Adrenal gland (tissue), 12 donors: ENCODE results near the gene TRPM4. TPM values are rescaled to one million over a fixed set of nuclear protein-coding genes. Genes with fewer than 3 reads are reported as not detected.
A peak's percentile ranks its signal among the peaks of the same experiment; 100 is the strongest.

ENCODE experiments used
- DNase-seq, 7 donors: peaks; one replicate each; pipeline ENCODE4 v3.0.0-alpha.2; 2019 to 2020
- H3K27ac ChIP-seq, 5 donors: fragments of 200-600 bp; sonication (generic) in 4 of 5; 1 replicate in 3 of 5; 2 replicates in 2 of 5; pipeline versions ENCODE4 v1.5.1 to v1.8.0; 2016 to 2020; ENCODE audit warnings: mild to moderate bottlenecking in 1 of 5
- H3K27me3 ChIP-seq: fragments of 200-600 bp; 2 replicates; pipeline ENCODE4 v1.8.0; 2021
- H3K36me3 ChIP-seq, 2 donors: fragments of 200-600 bp; replicated peaks in 1 of 2; 1 replicate in 1 of 2; 2 replicates in 1 of 2; pipeline versions ENCODE4 v1.5.1 to v1.8.0; 2018 to 2022
- H3K4me1 ChIP-seq, 2 donors: fragments of 200-600 bp; replicated peaks in 1 of 2; 1 replicate in 1 of 2; 2 replicates in 1 of 2; pipeline versions ENCODE4 v1.5.1 to v1.8.0; 2018 to 2021
- H3K4me3 ChIP-seq, 4 donors: fragments of 200-600 bp; sonication (generic) in 3 of 4; one replicate each; pipeline ENCODE4 v1.5.1; 2016 to 2018
- H3K9me3 ChIP-seq, 3 donors: fragments of 200-600 bp; sonication (generic) in 1 of 3; replicated peaks in 1 of 3; 1 replicate in 2 of 3; 2 replicates in 1 of 3; pipeline versions ENCODE4 v1.5.1 to v1.8.0; 2016 to 2021
- POLR2A ChIP-seq, 2 donors: fragments of 450-650 bp; IDR thresholded peaks; one replicate each; pipeline ENCODE4 v1.6.1; 2017; ENCODE audit warnings: antibody characterized with exemption in 2 of 2, mild to moderate bottlenecking in 2 of 2, moderate library complexity in 1 of 2
- WGBS, 4 donors: extraction: QIAGEN DNeasy Blood & Tissue Kit in 2 of 4; methylation state at CpG; one replicate each; pipeline versions ENCODE4 v1.1.5 to v1.1.7; 2013 to 2017; 5-methylcytosine and 5-hydroxymethylcytosine counted together
- intact Hi-C, 2 donors: fragments of 100-400 bp; cut with DNase I; formaldehyde crosslinking; loops; one replicate each; pipeline versions ENCODE4 v1.14.1 to v1.15.0; 2022 to 2023
- polyA plus RNA-seq, 3 donors: library from polyadenylated mRNA; stranded (reverse); fragments of 200-250 nt in 2 of 3; fragments of 350-450 nt in 1 of 3; fragmentation: Illumina TruSeq in 1 of 3; extraction: RNeasy Lipid Tissue Mini Kit (QIAGEN cat#74804) in 1 of 3; gene quantifications; one replicate each; pipeline ENCODE4 v1.2.3, GENCODE V29; 2013 to 2014
- total RNA-seq, 9 donors: library from RNA; depleted of rRNA in 4 of 9; stranded (reverse); fragments of >200 nt in 4 of 9; fragments of 120-200 nt in 1 of 9; fragmentation: NEBNext Ultra II Directional in 1 of 9; extraction: Animal tissue kit (Norgen Biotek cat#: 25700) in 1 of 9; gene quantifications; one replicate each; pipeline versions ENCODE4 v1.1.0 to v1.2.4, GENCODE V29; 2013 to 2023
- TF ChIP-seq, protein P1 (sequence below), 6 experiments: fragments of 450-650 bp in 4 of 6; fragments of 200-600 bp in 2 of 6; sonication (generic) in 1 of 6; IDR thresholded peaks; 1 replicate in 5 of 6; 2 replicates in 1 of 6; pipeline versions ENCODE4 v1.5.1 to v1.8.0; 2016 to 2021; ENCODE audit warnings: antibody characterized with exemption in 6 of 6, mild to moderate bottlenecking in 2 of 6, moderate library complexity in 1 of 6
- donor health status: healthy with polysubstance abuse.
- donor health status: Bipolar disorder and iron deficiency.
- donor health status: DM: yes; HTN: yes; CAD: no.
- donor health status: DM: no; HTN: no; CAD: no.
- donor health status: DM: no; HTN: no; CAD: no.
- donor health status: DM: yes; HTN: yes; CAD: no.

Gene TRPM4
- total and polyA plus RNA-seq, 12 donors = 4.2 to 56.3 (median 15.7) TPM

DNA sequence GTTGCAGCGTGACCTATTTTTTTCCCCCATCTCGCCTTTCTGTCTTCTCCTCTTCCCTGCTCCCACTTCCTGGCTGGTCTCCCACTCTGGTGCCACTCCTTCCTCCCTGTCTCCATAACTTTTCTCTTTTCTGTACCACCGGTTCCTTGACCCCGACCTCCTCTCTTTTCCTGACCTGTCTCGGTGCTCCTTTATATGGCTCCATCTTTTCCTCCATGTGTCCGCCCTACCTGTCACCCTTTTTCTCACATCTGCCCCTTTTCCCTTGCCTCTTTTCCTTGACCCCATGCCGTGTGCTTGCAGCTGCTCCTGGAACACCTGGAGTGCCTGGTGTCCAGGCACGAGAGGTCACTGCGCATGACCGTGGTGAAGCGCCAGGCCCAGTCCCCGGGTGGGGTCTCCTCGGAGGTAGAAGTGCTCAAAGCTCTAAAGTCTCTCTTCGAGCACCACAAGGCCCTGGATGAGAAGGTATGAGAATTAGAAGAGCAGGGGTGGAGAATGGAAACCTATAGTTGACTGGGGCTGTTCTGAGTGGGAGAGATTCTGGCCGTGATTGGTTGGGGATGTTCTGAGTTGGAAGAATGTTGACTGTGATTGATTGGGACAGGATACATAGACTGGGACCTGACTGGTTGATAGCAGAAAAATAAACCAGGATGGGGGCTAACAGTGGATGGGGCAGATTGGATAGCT is 28.9 kb upstream of the TRPM4 start:
- 39 to 59% (median 50%) methylated on average over 15 of the region's 15 CpGs for WGBS, 4 donors
- Histone ChIP-seq H3K36me3 (no peaks in the 10 kb centered on the region), H3K4me3 (peak overlapping the region in 1 of 4 donors; percentile 14), H3K27ac (peak overlapping the region in 3 of 5 donors; percentile 43 to 45 (median 44)), H3K4me1 (peaks cover 0 to 14% of the 10 kb centered on the region in 2 donors), H3K27me3 (no peaks in the 10 kb centered on the region), H3K9me3 (no peaks in the 10 kb centered on the region)
- intact Hi-C loops = no loop called here
- TF ChIP-seq POLR2A (IDR thresholded peaks at IDR 0.05) = no peak
- TF ChIP-seq, protein P1, sequence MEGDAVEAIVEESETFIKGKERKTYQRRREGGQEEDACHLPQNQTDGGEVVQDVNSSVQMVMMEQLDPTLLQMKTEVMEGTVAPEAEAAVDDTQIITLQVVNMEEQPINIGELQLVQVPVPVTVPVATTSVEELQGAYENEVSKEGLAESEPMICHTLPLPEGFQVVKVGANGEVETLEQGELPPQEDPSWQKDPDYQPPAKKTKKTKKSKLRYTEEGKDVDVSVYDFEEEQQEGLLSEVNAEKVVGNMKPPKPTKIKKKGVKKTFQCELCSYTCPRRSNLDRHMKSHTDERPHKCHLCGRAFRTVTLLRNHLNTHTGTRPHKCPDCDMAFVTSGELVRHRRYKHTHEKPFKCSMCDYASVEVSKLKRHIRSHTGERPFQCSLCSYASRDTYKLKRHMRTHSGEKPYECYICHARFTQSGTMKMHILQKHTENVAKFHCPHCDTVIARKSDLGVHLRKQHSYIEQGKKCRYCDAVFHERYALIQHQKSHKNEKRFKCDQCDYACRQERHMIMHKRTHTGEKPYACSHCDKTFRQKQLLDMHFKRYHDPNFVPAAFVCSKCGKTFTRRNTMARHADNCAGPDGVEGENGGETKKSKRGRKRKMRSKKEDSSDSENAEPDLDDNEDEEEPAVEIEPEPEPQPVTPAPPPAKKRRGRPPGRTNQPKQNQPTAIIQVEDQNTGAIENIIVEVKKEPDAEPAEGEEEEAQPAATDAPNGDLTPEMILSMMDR (IDR thresholded peaks at IDR 0.05) = no peak
- DNase-seq = no peak

DNA sequence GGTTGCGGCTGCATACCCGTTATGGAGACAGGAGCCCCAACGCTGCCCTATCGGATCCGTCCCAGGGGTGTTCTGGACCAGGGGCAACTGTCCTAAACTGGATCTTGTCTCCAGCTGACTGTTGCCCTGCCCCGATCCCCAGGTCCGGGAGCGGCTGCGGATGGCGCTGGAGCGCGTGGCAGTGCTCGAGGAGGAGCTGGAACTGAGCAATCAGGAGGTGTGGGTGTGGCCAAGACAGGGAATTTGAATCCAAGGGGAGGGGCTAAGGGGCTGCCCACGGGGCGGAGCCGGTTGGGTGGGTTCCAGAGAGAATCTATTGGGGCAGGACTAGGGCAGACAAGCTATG is 28.4 kb upstream of the TRPM4 start:
- TF ChIP-seq, protein P1 (IDR thresholded peaks at IDR 0.05) = no peak
- TF ChIP-seq POLR2A (IDR thresholded peaks at IDR 0.05) = no peak
- WGBS, 4 donors = 35 to 76% (median 69%) methylated on average over 5 to 16 of the region's 16 CpGs
- intact Hi-C loops = no loop called here
- Histone ChIP-seq H3K27ac (no peak overlapping the region), H3K9me3 (no peaks in the 10 kb centered on the region), H3K36me3 (no peaks in the 10 kb centered on the region), H3K4me3 (no peak overlapping the region), H3K4me1 (peaks cover 0 to 19% of the 10 kb centered on the region in 2 donors), H3K27me3 (no peaks in the 10 kb centered on the region)
- peak in 1 of 7 donors; percentile 51 for DNase-seq

DNA sequence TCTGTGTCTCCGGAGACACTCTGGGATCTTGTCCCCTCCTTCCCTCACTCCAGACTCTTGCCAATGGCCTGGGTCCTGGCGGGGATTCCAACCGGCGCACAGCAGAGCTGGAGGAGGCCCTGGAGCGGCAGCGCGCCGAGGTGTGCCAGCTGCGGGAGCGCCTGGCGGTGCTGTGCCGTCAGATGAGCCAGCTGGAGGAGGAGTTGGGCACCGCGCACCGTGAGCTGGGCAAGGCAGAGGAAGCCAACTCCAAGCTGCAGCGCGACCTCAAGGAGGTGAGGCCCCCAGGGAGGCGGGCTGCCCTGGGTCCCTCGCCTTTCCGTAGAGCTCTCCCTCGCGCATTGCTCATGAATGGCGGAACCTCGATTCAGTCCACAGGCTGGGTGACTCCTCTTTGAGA is 27.3 kb upstream of the TRPM4 start:
- peaks cover 0 to 20% of the 10 kb centered on the region in 2 donors for H3K4me1 ChIP-seq
- 94 to 96% (median 94%) methylated on average over 24 of the region's 24 CpGs for WGBS, 4 donors

DNA sequence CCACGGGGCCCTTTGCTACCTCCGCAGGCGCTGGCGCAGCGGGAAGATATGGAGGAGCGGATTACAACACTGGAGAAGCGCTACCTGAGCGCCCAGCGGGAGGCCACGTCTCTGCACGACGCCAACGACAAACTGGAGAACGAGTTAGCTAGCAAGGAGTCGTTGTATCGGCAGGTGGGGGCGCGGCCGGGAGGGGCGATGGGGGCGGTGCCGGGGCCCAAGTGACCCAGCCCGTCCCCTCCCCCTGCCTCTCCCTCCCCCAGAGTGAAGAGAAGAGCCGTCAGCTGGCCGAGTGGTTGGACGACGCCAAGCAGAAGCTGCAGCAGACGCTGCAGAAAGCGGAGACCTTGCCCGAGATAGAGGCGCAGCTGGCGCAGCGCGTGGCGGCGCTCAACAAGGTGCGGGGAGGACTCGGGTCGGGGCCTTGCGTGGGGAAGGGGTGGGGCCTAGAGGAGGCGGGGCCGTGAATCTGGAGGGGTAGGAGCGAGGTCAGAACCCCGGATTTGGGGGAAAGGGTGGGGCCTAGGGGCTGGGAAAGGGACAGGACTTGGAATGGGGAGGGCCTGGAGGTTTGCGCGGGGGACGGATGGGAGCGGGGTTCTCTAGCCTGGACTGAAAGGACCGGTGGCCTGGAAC is 24.5 kb upstream of the TRPM4 start:
- Histone ChIP-seq H3K27ac (peak overlapping the region in 2 of 5 donors; percentile 54 to 66), H3K9me3 (no peaks in the 10 kb centered on the region), H3K4me1 (peaks cover 0 to 20% of the 10 kb centered on the region in 2 donors), H3K4me3 (peak overlapping the region in 1 of 4 donors; percentile 46), H3K36me3 (no peaks in the 10 kb centered on the region), H3K27me3 (no peaks in the 10 kb centered on the region)
- intact Hi-C loops = no loop called here
- 26 to 39% (median 27%) methylated on average over 8 to 49 of the region's 49 CpGs for WGBS, 4 donors
- no peak for TF ChIP-seq POLR2A (IDR thresholded peaks at IDR 0.05)
- TF ChIP-seq, protein P1 (IDR thresholded peaks at IDR 0.05) = no peak
- DNase-seq = peak in 4 of 7 donors; percentile 52 to 79 (median 63)

More for the DNA sequence above, 27.3 kb upstream of the TRPM4 start:
- Histone ChIP-seq H3K9me3 (no peaks in the 10 kb centered on the region), H3K4me3 (no peak overlapping the region), H3K27me3 (no peaks in the 10 kb centered on the region), H3K27ac (no peak overlapping the region), H3K36me3 (no peaks in the 10 kb centered on the region)
- intact Hi-C loops = no loop called here
- TF ChIP-seq POLR2A (IDR thresholded peaks at IDR 0.05) = no peak
- TF ChIP-seq, protein P1 (IDR thresholded peaks at IDR 0.05) = no peak
- no peak for DNase-seq
